H54 (cell line): ENCODE measurements around the gene HIGD2B.
"Not testable (repeated sequence)": the region's sequence is repeated elsewhere in the genome, so short reads cannot be mapped to it uniquely, and the experiment has no call there.

Experiments used
- DNase-seq: peaks from one replicate; pipeline ENCODE4 v3.0.0; 2011; ENCODE audit warnings: low spot score, mixed read lengths; ENCODE audit not compliant: insufficient read length
- FAIRE-seq: peaks from 3 replicates; lab custom pipeline; 2011; peaks lifted over from hg19 to GRCh38; lab: Jason Lieb, UNC

HIGD2B gene

DNA sequence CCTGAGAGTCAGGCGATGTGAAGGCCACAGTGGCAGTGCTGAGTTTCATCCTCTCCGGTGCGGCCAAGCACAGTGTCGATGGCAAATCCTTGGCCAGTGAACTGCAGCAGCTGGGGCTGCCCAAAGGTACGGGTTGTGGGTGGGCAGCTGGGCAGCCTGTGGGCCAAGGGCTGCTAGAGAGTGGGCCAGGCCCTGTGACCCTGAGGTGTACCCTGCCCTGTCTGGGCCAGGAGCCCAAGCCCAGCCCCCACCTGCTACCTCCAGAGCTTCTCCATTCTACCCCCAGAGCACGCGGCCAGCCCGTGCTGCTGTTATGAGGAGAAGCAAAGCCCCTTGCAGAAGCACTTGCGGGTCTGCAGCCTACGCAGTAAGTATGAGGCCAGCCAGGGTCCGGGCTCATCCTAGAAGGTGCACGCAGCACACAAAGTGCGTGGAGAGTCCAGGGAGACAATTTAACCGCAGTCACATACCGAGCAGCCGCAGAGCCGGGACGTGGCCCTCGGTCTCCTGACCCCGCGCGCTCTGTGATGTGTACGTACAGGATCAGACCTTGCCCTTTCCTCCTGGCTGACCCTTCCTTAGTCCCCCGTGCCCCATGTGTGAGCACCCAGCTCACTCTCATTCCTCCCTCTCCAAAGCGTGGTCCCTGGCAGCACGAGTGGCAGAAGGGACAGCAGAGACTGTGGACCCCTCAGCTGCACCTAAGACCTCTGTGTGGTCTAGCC is 46.1 kb downstream of the HIGD2B start:
- not testable (repeated sequence) for DNase-seq, FAIRE-seq

GRCh38 chr15:72636519-72637282 is 49.3 kb downstream of the HIGD2B start:
- DNase-seq, FAIRE-seq: not testable (repeated sequence)

GRCh38 chr15:72629068-72629570 is 56.9 kb downstream of the HIGD2B start:
- DNase-seq, FAIRE-seq: not testable (repeated sequence)

DNA sequence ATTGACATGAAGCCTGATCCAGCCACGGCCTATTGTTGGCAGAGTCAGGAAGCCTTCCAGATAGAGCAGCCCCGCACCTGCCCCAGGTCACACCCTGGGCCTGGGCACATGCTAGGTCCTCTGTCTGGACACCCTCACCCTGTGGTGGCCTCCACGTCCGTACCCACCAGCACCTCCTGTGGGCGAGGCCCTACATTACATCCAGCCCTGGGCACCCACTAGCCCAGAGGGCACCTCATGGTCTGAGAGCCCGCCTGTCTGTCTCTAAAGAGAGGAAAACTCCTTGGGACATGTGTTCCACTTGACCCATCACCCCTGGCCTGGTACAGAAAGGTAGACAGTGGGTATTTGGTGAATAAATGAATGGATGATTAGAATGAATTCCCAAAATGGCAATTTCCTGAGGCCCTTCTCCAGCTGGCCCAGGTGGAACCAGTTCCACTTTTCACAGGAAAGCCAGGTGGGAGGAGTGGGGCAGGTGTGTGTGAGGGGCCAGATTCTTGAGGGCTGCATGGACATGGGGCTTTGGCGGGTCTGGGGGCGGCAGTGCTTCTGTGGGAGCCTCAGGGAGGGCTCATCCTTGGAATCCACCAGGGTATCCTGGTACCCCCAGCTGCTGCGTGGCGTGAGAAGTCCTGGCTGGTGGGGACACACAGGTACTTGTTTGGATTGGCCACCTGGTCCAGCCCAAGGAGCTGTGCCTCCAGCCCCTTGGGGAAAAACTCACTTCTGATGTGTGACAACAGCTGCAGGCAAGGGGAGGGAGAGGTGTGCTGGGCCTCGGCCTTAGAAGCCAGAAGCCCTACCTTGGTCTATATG is 57.5 kb downstream of the HIGD2B start:
- DNase-seq, FAIRE-seq: not testable (repeated sequence)

GRCh38 chr15:72626153-72626552 is 59.8 kb downstream of the HIGD2B start:
- DNase-seq, FAIRE-seq: not testable (repeated sequence)
